Esophagus muscularis mucosa (tissue), 4 donors: ENCODE measurements around the gene ADK. TPM values are rescaled to one million over a fixed set of nuclear protein-coding genes. Genes with fewer than 3 reads are reported as not detected.

Experiments
- DNase-seq: peaks from one replicate; pipeline ENCODE4 v3.0.0-alpha.2; 2017; ENCODE audit errors: extremely low spot score
- H3K27ac ChIP-seq, 4 donors: fragments of 200-600 bp; sonication (generic); replicated peaks in 1 of 4; 1 replicate in 3 of 4; 2 replicates in 1 of 4; pipeline ENCODE4 v1.5.1; 2016 to 2019; ENCODE audit warnings: mild to moderate bottlenecking in 1 of 4
- H3K27me3 ChIP-seq, 4 donors: fragments of 200-600 bp; sonication (generic); one replicate each; pipeline versions ENCODE4 v1.5.1 to v1.6.0; 2016 to 2019
- H3K36me3 ChIP-seq, 4 donors: fragments of 200-600 bp; sonication (generic); one replicate each; pipeline ENCODE4 v1.5.1; 2016 to 2019
- H3K4me1 ChIP-seq, 4 donors: fragments of 200-600 bp; sonication (generic); one replicate each; pipeline ENCODE4 v1.5.1; 2016 to 2019
- H3K4me3 ChIP-seq, 4 donors: fragments of 200-600 bp; sonication (generic); 1 replicate in 2 of 4; 2 replicates in 2 of 4; pipeline ENCODE4 v1.5.1; 2016 to 2019; ENCODE audit warnings: mild to moderate bottlenecking in 4 of 4, moderate library complexity in 1 of 4
- H3K9me3 ChIP-seq, 4 donors: fragments of 200-600 bp; sonication (generic); 1 replicate in 3 of 4; 2 replicates in 1 of 4; pipeline ENCODE4 v1.5.1; 2016 to 2019
- EP300 ChIP-seq: sonication (generic); formaldehyde crosslinking; IDR thresholded peaks from one replicate; pipeline ENCODE4 v1.6.1; 2017; ENCODE audit warnings: antibody characterized with exemption
- POLR2A ChIP-seq: fragments of 450-650 bp; IDR thresholded peaks from one replicate; pipeline ENCODE4 v1.6.1; 2017; ENCODE audit warnings: antibody characterized with exemption, moderate library complexity, mild to moderate bottlenecking, low read depth
- POLR2AphosphoS5 ChIP-seq, 2 donors: sonication (generic); formaldehyde crosslinking; IDR thresholded peaks; one replicate each; pipeline ENCODE4 v1.6.1; 2017; ENCODE audit warnings: antibody characterized with exemption in 2 of 2
- WGBS: methylation state at CpG from one replicate; pipeline ENCODE4 v1.1.5; 2018; 5-methylcytosine and 5-hydroxymethylcytosine counted together
- intact Hi-C: fragments of 100-400 bp; cut with DNase I; formaldehyde crosslinking; loops from one replicate; pipeline ENCODE4 v1.15.1; 2023
- total RNA-seq, 4 donors: library from RNA; depleted of rRNA; stranded (reverse); fragments of >200 nt; gene quantifications; one replicate each; pipeline versions ENCODE4 v1.1.0 to v1.2.1, GENCODE V29; 2016
- TF ChIP-seq, protein P1 (sequence below), 3 experiments: fragments of 200-600 bp in 2 of 3; fragments of 450-650 bp in 1 of 3; sonication (generic) in 2 of 3; IDR thresholded peaks; one replicate each; pipeline ENCODE4 v1.5.1; 2017 to 2019; ENCODE audit warnings: antibody characterized with exemption in 3 of 3, mild to moderate bottlenecking in 2 of 3, moderate library complexity in 1 of 3

The ADK gene
- total RNA-seq, 4 donors from 2014 or later, result 20.2 to 23.3 (median 21.2) TPM

GRCh38 chr10:74681917-74682627, 531.1 kb downstream of the ADK start:
- Histone ChIP-seq H3K4me3 (no peak overlapping the region), H3K27ac (no peak overlapping the region), H3K27me3 (no peaks in the 10 kb centered on the region), H3K36me3 (peaks cover 0 to under 1% (median 0%) of the 10 kb centered on the region in 4 donors), H3K4me1 (no peaks in the 10 kb centered on the region), H3K9me3 (no peaks in the 10 kb centered on the region)
- TF ChIP-seq POLR2AphosphoS5 (IDR thresholded peaks at IDR 0.05) (no peak), EP300 (no peak), POLR2A (no peak)
- TF ChIP-seq, protein P1, sequence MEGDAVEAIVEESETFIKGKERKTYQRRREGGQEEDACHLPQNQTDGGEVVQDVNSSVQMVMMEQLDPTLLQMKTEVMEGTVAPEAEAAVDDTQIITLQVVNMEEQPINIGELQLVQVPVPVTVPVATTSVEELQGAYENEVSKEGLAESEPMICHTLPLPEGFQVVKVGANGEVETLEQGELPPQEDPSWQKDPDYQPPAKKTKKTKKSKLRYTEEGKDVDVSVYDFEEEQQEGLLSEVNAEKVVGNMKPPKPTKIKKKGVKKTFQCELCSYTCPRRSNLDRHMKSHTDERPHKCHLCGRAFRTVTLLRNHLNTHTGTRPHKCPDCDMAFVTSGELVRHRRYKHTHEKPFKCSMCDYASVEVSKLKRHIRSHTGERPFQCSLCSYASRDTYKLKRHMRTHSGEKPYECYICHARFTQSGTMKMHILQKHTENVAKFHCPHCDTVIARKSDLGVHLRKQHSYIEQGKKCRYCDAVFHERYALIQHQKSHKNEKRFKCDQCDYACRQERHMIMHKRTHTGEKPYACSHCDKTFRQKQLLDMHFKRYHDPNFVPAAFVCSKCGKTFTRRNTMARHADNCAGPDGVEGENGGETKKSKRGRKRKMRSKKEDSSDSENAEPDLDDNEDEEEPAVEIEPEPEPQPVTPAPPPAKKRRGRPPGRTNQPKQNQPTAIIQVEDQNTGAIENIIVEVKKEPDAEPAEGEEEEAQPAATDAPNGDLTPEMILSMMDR (IDR thresholded peaks at IDR 0.05), result no peak
- intact Hi-C loops, result no loop called here
- no peak for DNase-seq
- 93% methylated on average over 4 of the region's 4 CpGs for WGBS

DNA sequence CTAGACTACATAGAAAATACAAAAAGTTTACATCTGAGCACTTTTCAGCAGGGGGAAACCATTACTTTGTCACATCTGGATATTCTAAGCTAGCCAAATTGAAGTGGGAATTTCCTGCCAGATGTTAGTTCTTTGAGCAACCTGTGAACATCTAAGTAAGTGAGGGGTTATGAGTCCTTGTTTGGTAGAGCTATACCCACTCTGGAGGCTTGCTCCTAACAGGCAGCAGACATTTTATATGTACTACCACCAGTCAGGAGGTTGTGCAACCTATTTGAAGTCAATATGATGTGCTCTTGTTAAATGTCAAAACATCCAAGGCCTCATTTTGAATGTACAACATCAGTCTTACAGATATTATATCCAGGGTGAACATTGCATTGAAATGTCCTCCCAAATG, 532.0 kb downstream of the ADK start:
- no peaks in the 10 kb centered on the region for H3K4me1 ChIP-seq
- intact Hi-C loops, result no loop called here
- no peak for DNase-seq
- no peaks in the 10 kb centered on the region for H3K27me3 ChIP-seq
- H3K9me3 ChIP-seq, result no peaks in the 10 kb centered on the region
- H3K4me3 ChIP-seq, result no peak overlapping the region
- H3K36me3 ChIP-seq, result no peaks in the 10 kb centered on the region
- TF ChIP-seq POLR2AphosphoS5 (IDR thresholded peaks at IDR 0.05) (no peak), EP300 (no peak), POLR2A (no peak)
- TF ChIP-seq, protein P1 (IDR thresholded peaks at IDR 0.05), result no peak
- H3K27ac ChIP-seq, result no peak overlapping the region

GRCh38 chr10:74683621-74684364, 532.8 kb downstream of the ADK start:
- H3K27me3 ChIP-seq, result no peaks in the 10 kb centered on the region
- no peaks in the 10 kb centered on the region for H3K9me3 ChIP-seq
- TF ChIP-seq POLR2A, result no peak
- TF ChIP-seq POLR2AphosphoS5 (IDR thresholded peaks at IDR 0.05), result no peak
- TF ChIP-seq EP300, result no peak
- TF ChIP-seq, protein P1 (IDR thresholded peaks at IDR 0.05), result no peak
- H3K27ac ChIP-seq, result no peak overlapping the region
- intact Hi-C loops, result no loop called here
- WGBS, result 63% methylated on average over 7 of the region's 7 CpGs
- no peaks in the 10 kb centered on the region for H3K4me1 ChIP-seq
- no peak overlapping the region for H3K4me3 ChIP-seq
- H3K36me3 ChIP-seq, result peaks cover 0 to 4% (median 0%) of the 10 kb centered on the region in 4 donors
- DNase-seq, result no peak

DNA sequence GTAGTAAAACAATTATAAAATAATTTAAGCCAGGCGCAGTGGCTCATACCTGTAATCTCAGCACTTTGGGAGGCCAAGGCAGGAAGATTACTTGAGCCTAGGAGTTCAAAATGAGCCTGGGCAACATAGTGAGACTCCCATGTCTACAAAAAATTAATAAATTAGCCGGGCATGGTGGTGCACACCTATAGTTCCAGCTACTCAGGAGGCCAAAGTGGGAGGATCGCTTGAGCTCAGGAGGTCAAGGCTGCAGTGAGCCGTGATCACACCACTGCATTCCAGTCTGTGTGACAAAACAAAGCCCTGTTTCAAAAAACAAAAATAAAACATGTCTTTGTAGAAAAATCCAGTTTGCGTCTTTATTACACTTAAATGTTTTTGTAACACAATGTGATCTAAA, 533.4 kb downstream of the ADK start:
- Histone ChIP-seq H3K27ac (no peak overlapping the region), H3K4me3 (no peak overlapping the region), H3K36me3 (peaks cover 0 to 4% (median 0%) of the 10 kb centered on the region in 4 donors), H3K9me3 (no peaks in the 10 kb centered on the region), H3K4me1 (no peaks in the 10 kb centered on the region), H3K27me3 (no peaks in the 10 kb centered on the region)
- TF ChIP-seq POLR2AphosphoS5 (IDR thresholded peaks at IDR 0.05), result no peak
- no peak for TF ChIP-seq POLR2A
- TF ChIP-seq EP300, result no peak
- TF ChIP-seq, protein P1 (IDR thresholded peaks at IDR 0.05), result no peak
- intact Hi-C loops, result no loop called here
- no peak for DNase-seq
- 78% methylated on average over 5 of the region's 5 CpGs for WGBS
